CD4-positive, alpha-beta T cell treated with Interleukin-2 at 100 ng/mL for 4 hours (primary cell): ENCODE data around the gene POU1F1.
"Not testable (repeated sequence)": the region's sequence is repeated elsewhere in the genome, so short reads cannot be mapped to it uniquely, and the experiment has no call there.

Experiments
- DNase-seq: peaks from one replicate; pipeline ENCODE4 v3.0.0-alpha.2; 2020; ENCODE audit warnings: low spot score

POU1F1 gene, protein sequence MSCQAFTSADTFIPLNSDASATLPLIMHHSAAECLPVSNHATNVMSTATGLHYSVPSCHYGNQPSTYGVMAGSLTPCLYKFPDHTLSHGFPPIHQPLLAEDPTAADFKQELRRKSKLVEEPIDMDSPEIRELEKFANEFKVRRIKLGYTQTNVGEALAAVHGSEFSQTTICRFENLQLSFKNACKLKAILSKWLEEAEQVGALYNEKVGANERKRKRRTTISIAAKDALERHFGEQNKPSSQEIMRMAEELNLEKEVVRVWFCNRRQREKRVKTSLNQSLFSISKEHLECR

DNA sequence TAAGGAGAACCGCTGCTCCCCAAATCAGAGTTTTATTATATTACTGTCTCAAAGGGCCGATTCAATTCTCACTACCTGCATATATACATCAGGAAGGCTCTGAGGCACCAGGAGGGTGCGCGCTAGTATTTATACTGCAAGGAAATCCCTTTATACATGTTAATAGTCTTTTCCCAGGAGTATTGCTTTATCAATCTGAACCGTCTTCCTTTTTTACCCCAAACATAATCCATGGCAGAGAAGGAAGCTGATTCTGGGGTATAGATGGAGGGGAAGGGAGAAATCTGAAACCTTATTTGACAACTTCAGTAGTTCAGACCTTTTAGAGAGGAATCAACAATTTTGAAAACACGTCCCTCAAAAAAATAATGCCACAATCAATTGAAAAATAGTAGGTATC, at the start of gene POU1F1:
Gene POU1F1, minus strand, starts transcription at position 101 of the 400 bp plus-strand sequence. CDS start 122 bp downstream, outside the sequence.
- DNase-seq: no peak

DNA sequence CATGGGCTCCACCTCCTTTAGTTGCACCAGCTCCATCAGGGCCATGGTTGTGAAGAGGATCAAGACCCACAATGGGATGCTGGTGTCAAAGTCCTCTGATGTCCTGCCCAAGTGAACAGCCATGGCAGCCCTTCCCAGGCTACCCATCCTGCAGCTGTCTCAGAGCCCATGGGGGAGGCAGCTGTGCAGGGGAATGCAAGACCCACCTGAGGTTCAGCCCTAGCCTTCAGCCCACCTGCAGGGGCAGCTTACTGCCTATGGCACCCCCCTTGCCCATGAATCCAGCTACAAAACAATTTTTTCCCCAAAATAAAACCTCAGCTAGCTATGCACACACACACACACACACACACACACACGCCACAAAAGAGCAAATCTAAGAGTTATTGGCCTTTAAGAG, 48.2 kb upstream of the POU1F1 start:
- DNase-seq: no peak

DNA sequence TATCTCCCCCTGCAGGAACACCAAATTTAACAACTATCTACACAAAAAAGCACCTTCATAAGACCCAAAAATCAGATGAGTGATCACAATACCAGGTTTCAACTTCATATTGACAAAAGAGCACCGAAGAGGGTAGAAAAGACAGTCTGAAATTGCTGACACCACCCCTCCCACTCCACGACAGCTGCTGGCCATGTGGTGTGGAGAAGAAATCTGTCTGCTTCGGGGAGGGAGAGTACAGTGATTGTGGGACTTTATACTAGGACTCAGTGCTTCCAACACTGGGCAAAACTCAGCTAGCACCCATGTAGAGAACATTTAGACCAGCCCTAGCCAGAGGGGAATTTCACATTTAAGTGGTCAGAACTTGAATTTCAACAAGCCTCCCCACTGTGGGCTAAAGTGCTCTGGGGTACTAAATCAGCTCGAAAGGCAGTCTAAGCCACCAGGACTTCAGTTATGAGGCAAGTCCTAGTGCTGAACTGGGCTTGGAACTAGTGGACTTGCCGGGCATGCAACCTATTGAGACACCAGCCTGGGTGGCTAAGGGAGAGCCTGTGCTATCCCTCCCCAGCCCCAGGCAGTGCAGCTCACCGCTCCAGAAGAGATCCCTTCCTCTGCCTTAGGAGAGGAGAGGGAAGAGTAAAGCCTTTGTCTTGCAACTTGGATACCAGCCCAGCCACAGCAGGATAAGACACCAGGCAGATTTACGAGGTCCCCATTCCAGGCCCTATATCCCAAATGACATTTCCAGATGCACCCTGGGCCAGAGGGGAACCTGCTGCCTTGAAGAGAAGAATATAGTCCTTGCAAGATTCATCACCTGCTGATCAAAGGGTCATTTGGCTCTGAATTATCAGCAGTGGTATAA, 44.6 kb upstream of the POU1F1 start:
- DNase-seq: no peak

DNA sequence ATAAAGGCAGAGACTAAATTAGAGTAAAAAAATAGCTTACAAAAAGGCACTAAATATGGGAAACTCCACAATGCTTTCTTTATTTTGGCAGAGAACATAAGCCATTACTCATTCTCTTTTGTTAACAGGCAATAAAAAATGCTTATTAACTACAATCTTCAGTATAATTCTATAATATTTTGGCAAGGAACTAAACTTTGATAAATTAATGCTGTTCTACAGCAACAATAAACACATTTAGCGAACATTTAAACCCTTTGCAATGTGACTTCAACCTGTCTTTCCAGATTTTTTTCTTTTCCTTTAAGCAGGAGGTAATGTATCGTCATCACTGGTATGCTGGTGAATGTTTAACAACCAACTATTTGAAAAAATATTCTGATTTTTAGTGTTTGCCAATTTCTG, 42.2 kb upstream of the POU1F1 start:
- DNase-seq: no peak

DNA sequence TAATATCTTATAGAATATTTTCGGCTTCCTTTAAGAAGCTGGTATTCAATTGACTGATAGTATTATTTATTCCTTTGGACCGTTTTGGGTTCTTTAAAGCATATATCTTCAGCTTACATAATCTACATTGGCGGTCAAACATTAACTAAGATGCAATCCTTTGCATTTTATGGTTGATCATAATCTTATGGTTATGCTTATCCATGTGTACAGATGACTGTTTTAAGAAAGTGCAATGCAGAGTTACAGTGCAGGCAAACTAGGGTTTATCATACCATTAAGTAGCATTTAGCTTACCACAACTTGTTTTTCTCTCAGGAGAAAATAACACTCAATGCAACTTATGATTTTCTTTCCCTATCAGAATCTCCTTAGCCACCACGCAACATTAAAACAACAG, 41.4 kb upstream of the POU1F1 start:
- DNase-seq: no peak

DNA sequence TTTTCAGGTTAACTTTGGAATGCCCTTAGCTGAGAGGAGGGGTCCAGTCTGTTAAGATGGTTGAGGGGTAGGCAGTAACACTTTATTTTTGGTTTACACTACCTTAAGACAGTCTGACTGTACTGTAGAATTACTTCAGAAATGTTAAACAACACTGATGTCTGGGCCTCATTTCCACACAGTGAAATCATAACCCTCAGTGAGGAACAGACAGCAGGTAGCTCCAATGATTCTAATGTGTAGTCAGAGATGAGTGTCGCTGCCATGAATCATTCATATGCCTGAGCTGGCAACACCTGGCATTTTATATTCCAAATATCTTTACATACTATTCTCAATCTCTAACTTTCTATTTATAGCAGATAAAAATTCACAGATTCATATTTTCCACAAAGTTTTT, 37.3 kb upstream of the POU1F1 start:
- no peak for DNase-seq

DNA sequence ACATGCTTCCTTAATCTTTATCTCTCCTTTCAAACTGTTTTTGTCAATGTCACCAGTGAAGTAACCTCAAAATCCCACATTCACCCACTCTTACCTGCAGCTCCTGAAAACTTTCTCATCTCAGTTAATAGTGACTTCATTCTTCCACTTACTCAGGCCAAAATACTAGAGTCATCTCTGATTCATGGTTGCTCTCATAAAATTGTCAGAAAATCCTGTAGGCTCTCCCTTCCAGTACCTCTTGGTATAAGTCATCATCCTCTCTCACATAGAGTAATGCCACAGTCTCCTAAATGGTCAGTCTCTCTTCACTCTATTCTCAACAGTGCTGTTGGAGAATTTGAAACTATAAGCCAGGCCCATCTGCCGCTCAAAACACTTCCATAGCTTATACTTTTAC, 34.9 kb upstream of the POU1F1 start:
- DNase-seq: no peak

DNA sequence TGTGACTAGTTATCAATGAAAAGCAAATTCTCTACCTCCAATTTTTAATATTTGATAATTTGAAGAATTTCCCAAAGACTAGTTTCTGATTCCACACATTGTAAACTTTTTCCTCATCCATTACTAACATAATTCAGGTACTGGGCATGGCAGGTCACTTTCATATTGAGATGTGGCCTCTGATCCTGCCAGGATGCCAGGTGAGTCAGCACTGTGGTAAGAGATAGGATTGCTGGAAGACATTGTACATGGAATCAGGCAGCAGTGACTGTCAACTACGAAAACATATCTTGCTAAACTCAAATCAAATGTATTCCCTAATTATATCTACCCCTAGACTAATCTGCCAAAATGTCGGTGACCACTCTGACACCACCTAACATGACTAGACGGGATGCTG, 33.2 kb upstream of the POU1F1 start:
- DNase-seq: no peak

DNA sequence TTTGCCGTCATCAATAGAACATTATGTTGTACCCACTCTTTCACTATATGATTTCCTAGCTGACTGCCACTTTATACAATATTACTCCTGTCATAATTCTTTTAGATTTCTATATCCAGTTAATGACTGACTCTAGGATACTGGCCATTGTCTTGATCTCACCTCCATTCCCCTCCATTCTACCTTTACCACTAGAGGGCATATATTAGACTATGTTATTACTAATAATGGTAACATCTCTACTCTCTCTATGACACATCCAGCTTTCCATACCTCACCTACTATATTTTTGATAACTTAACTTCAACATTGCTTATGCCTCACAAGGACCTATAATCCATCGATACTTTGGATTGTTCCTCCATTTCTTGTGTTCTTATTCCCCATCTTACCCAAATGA, 31.4 kb upstream of the POU1F1 start:
- no peak for DNase-seq

DNA sequence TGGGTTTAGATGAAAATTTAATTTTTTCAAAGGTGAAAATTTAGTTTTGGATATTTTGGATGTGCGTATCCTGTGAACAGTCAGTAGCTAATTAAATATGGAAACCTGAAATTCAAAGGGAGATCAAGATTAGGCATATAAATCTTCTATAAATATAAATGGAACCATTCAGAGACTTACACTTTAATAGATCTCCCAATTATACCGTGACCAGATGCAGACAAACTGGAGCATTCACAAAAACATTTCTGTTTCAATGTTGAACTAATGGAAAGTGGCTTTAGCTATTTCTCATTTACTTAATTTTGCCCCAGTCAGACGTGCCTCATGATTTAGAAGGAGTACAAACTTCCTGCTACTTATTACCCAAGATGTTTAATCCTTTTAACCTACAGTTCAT, 29.1 kb upstream of the POU1F1 start:
- DNase-seq: no peak

DNA sequence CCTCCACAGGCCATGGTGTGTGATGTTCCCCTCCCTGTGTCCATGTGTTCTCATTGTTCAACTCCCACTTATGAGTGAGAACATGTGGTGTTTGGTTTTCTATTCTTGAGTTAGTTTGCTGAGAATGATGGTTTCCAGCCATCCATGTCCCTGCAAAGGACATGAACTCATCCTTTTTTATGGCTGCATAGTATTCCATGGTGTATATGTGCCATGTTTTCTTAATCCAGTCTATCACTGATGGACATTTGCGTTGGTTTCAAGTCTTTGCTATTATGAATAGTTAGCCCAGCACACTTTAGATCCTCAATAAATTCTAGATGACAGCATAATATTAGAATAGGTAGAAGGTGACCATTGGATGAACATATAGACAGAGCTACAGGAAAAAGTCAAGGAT, 28.6 kb upstream of the POU1F1 start:
- not testable (repeated sequence) for DNase-seq

DNA sequence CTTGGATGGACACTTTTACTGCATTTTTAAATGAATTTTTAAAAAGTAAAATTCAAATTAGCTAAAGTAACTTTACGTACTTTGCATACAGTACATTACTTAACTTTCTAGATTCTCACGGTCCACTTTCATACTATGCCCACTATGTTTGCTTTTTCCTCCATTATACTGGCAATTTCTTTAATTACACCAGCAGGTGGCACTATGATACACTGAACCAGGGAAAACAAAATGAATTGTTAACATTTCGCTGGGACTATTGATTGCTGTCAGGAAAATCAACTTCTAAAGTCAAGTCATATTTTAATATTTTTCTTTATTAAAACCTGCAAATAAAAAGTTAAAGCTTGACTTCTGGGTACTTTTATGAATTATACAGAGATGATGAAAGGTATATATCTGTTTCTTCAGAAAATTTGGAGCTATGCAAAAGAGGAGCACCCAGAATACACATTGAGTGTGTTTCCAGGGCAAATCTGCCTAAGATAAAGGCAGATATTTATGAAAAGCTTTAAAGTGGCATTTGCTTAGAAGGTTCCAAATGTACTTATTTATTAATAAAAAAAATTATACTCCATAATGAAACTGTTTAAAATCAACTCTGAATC, 21.8 kb upstream of the POU1F1 start:
- DNase-seq: peak; percentile 50

DNA sequence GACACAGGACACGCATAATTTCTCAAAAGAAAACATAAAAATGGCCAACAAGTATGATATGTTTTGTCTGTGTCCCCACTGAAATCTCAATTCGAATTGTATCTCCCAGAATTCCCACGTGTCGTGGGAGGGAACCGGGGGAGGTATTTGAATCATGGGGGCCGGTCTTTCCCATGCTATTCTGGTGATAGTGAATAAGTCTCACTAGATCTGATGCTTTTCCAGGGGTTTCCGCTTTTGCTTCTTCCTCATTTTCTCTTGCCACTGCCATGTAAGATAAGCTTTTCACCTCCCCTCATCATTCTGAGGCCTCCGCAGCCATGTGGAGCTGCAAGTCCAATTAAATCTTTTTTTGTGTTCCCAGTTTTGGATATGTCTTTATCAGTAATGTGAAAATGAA, 12.1 kb upstream of the POU1F1 start:
- no peak for DNase-seq

DNA sequence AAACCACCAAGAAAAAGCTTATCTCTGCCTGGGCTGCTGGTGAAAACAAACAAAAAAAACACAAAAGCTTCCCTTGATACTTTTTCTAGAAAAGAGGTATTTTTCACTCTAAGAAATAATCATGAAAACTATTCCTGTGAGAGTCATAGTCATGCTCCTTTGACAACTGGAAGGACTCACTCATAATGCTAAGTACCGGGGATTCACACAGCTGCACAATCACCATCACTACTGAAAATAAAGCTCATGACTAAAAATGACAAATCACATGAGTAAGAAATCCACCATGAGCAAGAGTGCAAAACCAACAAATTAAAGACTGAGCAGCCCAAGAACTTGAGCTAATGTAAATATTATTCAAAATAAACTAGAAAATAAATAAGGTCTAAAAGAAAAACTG, 10.6 kb upstream of the POU1F1 start:
- DNase-seq: no peak

DNA sequence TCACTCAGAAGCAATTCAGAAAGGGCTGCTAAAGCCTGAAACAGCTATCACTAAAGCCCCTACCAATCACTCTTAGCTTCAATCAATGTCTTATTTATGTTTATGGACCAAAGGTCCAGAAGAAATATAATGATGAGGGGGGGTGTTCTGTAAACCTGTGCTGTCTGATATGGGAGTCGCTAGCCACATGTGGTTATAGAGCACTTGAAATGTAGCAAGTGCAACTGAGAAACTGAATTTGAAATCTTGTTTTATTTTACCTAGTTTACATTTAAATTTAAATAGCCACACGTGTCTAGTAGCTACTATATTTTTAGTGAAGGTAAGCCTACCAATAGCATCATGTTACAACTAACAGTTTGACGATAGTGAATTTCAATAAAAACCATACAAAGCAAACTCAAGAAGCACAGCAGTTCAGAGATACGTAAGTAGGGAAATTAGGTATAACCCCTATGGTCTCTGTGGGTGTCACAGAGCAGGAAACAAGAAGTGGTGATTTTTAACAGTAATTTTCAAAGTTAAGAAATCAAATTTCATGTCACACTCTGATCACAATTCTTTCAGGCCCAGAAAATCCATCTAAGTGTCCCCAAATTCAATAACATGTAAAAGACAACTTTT, 3.6 kb downstream of the POU1F1 start:
- no peak for DNase-seq

DNA sequence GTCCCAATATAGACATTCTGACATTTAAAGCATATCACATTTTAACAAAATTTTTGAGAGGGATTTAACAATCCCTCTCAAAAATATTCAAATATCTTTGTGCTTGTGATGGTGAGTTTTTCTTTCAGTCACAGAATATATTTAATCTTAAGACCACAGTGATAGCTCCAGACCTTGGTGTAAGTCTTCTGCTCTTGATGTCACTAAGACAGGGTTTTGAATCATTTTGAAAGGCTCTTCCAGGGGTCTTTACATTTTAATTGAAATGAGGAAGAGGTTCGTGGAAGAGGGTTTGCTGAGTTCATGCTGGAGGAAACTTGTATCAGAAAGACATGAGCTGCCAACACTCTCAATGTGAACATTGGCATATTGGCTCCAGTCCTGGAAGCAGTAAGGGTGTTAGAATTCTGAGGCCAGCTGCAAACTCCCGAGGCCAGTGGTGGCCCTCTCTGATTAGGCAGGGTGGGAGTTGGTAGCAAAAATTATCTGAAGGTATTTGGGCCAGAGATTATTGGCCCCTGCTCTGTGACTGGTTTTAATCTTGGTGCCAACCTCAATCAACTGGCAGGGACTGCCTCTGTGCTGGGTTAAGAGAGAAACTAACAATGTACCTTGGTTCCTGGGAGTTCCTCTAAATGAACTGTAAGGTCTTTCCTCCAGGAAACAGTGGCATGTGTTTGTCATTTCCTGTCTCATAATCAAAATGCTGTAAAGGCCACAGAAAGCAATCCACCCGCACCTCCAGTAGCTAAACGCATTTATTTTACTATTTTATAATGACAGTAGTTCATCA, 5.3 kb downstream of the POU1F1 start:
- DNase-seq: no peak

DNA sequence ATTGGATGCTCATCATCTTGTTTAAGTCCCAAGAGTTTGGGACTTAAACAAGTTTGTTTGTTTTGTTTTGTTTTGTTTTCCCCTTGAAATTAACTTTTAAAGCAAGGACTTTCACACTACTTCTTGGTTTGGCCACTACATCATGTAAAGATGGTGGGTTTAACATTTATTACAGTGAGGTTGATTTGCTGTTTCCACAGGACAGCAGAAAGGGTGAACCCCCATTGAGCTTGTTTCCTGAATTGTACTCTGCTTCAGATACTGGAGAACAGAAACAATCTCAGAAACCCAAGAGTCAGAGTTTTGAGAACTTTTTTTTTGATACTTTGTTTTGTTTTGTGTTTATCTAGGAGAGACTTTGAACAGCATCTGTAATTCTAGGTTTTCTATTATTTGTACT, 6.7 kb downstream of the POU1F1 start:
- DNase-seq: no peak

DNA sequence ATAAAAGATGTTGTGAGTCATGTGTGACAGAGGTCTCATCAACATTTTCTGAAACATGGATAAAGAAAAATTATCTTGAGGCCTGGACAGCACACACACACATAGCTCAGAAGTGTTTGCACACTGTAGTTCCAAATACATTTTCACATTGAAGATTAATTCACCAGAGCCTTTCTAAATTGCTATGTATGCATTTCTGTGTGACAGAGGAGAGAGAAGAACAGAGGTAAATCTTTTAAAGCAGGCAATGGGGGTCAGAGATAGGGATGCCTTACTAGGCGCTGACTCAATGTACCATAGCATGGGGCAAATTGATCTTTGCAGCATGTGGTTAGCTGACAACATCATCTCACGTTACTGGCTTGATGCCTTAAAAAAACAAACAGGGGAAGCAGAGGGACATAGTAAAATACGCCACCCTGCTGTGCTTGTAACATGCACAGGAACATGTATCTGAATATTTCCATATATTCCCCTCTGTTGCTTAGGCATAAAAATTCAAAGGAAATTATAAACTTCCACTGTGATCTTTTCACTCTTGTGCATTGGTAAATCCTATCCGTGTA, 7.7 kb downstream of the POU1F1 start:
- DNase-seq: no peak

DNA sequence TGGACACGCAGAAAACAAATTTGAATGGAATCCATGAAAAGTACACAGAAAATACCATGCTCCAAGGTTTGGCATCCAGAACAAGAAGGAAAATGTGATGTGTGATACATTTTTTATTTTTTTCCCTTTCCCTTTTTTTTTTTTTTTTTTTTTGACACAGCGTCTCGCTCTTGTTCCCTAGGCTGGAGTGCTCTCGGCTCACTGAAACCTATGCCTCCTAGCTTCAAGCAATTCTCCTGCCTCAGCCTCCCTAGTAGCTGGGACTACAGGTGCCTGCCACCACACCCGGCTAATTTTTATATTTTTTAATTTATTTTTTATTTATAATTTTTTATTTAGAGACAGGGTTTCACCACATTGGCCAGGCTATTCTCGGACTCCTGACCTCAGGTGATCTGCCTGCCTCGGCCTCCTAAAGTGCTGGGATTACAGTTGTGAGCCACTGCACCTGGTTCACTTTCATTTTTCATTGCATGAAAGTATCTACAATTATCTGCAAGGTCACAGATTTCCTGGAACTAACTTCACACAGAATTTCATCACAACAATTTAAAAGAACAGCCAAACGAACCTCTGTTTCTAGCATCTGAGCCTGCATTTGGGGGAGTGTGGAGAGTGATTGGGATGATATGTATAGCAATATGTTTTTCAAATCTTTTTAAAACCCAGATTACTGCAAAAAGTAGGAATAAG, 8.3 kb downstream of the POU1F1 start:
- no peak for DNase-seq

DNA sequence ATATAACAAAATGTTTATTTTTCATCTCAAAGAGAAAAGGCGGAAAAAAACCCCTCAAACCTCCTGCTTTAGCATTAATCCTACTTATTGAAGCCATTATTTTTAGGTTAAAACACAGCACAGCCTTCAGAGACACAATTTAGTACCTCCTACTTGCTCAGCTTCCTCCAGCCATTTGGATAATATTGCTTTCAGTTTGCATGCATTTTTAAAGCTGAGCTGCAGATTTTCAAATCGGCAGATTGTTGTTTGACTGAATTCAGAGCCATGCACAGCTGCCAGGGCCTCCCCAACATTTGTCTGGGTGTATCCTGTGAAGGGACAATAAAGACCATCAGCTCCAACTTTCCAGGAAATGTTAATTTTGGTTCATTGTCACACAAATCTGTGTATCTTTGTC, 14.5 kb downstream of the POU1F1 start:
- DNase-seq: no peak

DNA sequence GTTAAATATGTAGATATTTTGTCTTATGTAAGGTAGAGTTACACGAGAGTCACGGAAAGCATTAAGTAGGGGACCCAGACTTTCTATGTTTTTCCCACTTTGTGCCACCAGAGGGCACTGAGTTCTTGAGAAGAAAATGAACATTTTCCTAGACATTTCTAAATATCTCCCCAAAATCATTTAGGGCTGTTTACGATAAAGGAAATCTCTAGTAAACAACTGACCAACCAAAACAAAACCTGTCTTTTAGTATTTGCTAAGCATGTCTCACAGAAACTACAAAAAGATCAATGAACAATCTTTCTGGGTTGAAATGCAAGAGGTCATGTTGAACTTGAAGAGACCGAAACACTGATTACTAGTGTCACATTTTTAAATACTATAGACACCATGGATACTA, 16.1 kb downstream of the POU1F1 start:
- peak; percentile 50 for DNase-seq
